Measurements from ENCODE around the gene ORC2. TPM values are rescaled to one million over a fixed set of nuclear protein-coding genes. Genes with fewer than 3 reads are reported as not detected.

Gene ORC2
- total RNA-seq: 10 to 100 TPM; 16.4 to 20.0 TPM

GRCh38 chr2:200963124-200963917 is at the start of gene ORC2:
TSS of gene ORC2 (minus strand) at chr2:200963660. CDS start at chr2:200958123, 5,537 bp downstream.
- peak; percentile 98 for ATAC-seq (ENCODE audit: insufficient number of reproducible peaks, low FRiP score, low read depth)
- peaks cover 2% of the 10 kb centered on the region for H3K36me3 ChIP-seq
- TF ChIP-seq, protein P1, sequence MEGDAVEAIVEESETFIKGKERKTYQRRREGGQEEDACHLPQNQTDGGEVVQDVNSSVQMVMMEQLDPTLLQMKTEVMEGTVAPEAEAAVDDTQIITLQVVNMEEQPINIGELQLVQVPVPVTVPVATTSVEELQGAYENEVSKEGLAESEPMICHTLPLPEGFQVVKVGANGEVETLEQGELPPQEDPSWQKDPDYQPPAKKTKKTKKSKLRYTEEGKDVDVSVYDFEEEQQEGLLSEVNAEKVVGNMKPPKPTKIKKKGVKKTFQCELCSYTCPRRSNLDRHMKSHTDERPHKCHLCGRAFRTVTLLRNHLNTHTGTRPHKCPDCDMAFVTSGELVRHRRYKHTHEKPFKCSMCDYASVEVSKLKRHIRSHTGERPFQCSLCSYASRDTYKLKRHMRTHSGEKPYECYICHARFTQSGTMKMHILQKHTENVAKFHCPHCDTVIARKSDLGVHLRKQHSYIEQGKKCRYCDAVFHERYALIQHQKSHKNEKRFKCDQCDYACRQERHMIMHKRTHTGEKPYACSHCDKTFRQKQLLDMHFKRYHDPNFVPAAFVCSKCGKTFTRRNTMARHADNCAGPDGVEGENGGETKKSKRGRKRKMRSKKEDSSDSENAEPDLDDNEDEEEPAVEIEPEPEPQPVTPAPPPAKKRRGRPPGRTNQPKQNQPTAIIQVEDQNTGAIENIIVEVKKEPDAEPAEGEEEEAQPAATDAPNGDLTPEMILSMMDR (IDR thresholded peaks at IDR 0.05): peak; percentile 77
- peak within 1 kb of the TSS; percentile 89 for H3K4me3 ChIP-seq
- H3K27ac ChIP-seq: peak within 1 kb of the TSS; percentile 79
- peak; percentile 65 for DNase-seq (ENCODE audit: low spot score)
- no peaks in the 10 kb centered on the region for H3K9me3 ChIP-seq
- no peaks in the 10 kb centered on the region for H3K27me3 ChIP-seq (replicated peaks; ENCODE audit: insufficient read depth)
- H3K4me1 ChIP-seq (ENCODE audit: control insufficient read depth in 1 of 2, low read depth in 2 of 2): peaks cover 14 to 29% of the 10 kb centered on the region in 2 donors

DNA sequence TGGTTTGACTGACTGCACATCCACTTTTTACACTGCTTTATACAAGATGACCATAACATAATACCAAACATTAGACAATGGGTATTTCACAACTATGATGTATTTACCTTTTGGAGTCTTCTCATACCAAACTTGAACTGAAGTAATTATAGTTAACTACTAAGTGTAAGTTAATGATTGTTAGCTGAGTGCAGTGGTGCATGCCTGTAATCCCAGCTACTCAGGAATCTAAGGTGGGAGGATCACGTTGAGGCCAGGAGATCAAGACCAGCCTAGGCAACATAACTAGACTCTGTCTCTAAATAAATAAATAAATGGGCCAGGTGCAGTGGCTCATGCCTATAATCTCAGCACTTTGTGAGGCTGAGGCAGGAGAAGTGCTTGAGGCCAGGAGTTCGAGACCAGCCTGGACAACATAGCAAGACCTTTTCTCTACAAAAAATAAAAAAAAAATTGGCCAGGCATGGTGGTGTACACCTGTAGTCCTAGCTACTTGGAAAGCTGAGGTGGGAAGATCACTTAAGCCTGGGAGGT is 44.9 kb upstream of the ORC2 start:
- DNase-seq (ENCODE audit: low spot score) (no peak), ATAC-seq (ENCODE audit: insufficient number of reproducible peaks, low FRiP score, low read depth) (no peak)
- TF ChIP-seq, protein P1 (IDR thresholded peaks at IDR 0.05): no peak
- H3K27me3 ChIP-seq (replicated peaks; ENCODE audit: insufficient read depth): no peaks in the 10 kb centered on the region
- H3K27ac ChIP-seq: no peak overlapping the region
- no peak overlapping the region for H3K4me3 ChIP-seq
- peaks cover 13% of the 10 kb centered on the region for H3K36me3 ChIP-seq
- no peaks in the 10 kb centered on the region for H3K9me3 ChIP-seq
- no peaks in the 10 kb centered on the region for H3K4me1 ChIP-seq (ENCODE audit: control insufficient read depth in 1 of 2, low read depth in 2 of 2)

GRCh38 chr2:201007584-201007998 is 44.1 kb upstream of the ORC2 start:
- no peak overlapping the region for H3K27ac ChIP-seq
- H3K36me3 ChIP-seq: peaks cover 13% of the 10 kb centered on the region
- no peaks in the 10 kb centered on the region for H3K4me1 ChIP-seq (ENCODE audit: control insufficient read depth in 1 of 2, low read depth in 2 of 2)
- H3K27me3 ChIP-seq (replicated peaks; ENCODE audit: insufficient read depth): no peaks in the 10 kb centered on the region
- TF ChIP-seq, protein P1 (IDR thresholded peaks at IDR 0.05): no peak
- H3K9me3 ChIP-seq: no peaks in the 10 kb centered on the region
- no peak overlapping the region for H3K4me3 ChIP-seq
- ATAC-seq (ENCODE audit: insufficient number of reproducible peaks, low FRiP score, low read depth): no peak
- DNase-seq (ENCODE audit: low spot score): no peak

- Histone ChIP-seq H3K9me3 (no peaks in the 10 kb centered on the region), H3K36me3 (peaks cover 13% of the 10 kb centered on the region), H3K27me3 (replicated peaks; ENCODE audit: insufficient read depth) (no peaks in the 10 kb centered on the region), H3K4me3 (no peak overlapping the region), H3K4me1 (ENCODE audit: control insufficient read depth in 1 of 2, low read depth in 2 of 2) (no peaks in the 10 kb centered on the region), H3K27ac (no peak overlapping the region)
- ATAC-seq (ENCODE audit: insufficient number of reproducible peaks, low FRiP score, low read depth) (no peak), DNase-seq (ENCODE audit: low spot score) (no peak)
- TF ChIP-seq, protein P1 (IDR thresholded peaks at IDR 0.05): no peak
Measured at GRCh38 chr2:201006704-201007103, 43.2 kb upstream of the ORC2 start.

GRCh38 chr2:201004370-201004769 is 40.9 kb upstream of the ORC2 start:
- no peak for DNase-seq (ENCODE audit: low spot score)
- Histone ChIP-seq H3K4me1 (ENCODE audit: control insufficient read depth in 1 of 2, low read depth in 2 of 2) (no peaks in the 10 kb centered on the region), H3K9me3 (no peaks in the 10 kb centered on the region), H3K27me3 (replicated peaks; ENCODE audit: insufficient read depth) (no peaks in the 10 kb centered on the region), H3K4me3 (no peak overlapping the region), H3K27ac (no peak overlapping the region), H3K36me3 (peaks cover 8% of the 10 kb centered on the region)
- TF ChIP-seq, protein P1 (IDR thresholded peaks at IDR 0.05): no peak
- no peak for ATAC-seq (ENCODE audit: insufficient number of reproducible peaks, low FRiP score, low read depth)

Data from thoracic aorta (tissue), 2 donors.